ENCODE measurements around the gene TSPAN14. TPM values are rescaled to one million over a fixed set of nuclear protein-coding genes. Genes with fewer than 3 reads are reported as not detected.
A peak's percentile ranks its signal among the peaks of the same experiment; 100 is the strongest.

TSPAN14 gene
- total and polyA plus RNA-seq, 2 of the 8 experiments (the other 6 are each of a cell fraction or from before 2014, with no cell fraction given), result 47.4 to 57.8 TPM

DNA sequence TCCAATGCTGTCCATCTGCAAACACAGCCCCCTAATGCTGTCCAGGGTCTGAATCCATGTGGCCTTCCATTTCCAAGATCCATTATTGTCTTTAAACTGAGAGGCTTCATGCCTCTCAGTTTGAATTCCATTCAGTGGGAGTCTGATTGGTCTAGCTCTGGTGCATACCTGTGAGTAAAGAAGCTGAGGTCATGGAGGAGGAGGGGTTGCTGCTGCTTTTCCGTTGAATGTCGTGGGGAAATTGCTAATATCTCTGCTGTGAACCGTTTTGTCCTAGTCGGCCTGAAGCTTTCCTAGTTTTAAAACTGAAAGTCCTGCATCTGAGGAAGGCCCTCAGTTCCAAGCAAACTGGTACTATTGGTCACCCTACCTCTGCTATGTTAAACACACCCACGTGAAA, 101.3 kb downstream of the TSPAN14 start:
- peak overlapping the region; percentile 62; the same call in 1 of the 2 replicates for H2AFZ ChIP-seq (ENCODE audit: low read length)
- TF ChIP-seq SAP30 (IDR thresholded peaks at IDR 0.05; ENCODE audit: insufficient read depth, insufficient replicate concordance, low read length), result no peak
- TF ChIP-seq, protein P1, sequence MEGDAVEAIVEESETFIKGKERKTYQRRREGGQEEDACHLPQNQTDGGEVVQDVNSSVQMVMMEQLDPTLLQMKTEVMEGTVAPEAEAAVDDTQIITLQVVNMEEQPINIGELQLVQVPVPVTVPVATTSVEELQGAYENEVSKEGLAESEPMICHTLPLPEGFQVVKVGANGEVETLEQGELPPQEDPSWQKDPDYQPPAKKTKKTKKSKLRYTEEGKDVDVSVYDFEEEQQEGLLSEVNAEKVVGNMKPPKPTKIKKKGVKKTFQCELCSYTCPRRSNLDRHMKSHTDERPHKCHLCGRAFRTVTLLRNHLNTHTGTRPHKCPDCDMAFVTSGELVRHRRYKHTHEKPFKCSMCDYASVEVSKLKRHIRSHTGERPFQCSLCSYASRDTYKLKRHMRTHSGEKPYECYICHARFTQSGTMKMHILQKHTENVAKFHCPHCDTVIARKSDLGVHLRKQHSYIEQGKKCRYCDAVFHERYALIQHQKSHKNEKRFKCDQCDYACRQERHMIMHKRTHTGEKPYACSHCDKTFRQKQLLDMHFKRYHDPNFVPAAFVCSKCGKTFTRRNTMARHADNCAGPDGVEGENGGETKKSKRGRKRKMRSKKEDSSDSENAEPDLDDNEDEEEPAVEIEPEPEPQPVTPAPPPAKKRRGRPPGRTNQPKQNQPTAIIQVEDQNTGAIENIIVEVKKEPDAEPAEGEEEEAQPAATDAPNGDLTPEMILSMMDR (IDR thresholded peaks at IDR 0.05; ENCODE audit: control extremely low read depth in 1 of 3, insufficient read depth in 1 of 3, low read depth in 1 of 3, low read length in 3 of 3), result no peak
- no peak for TF ChIP-seq HDAC2 (IDR thresholded peaks at IDR 0.05; ENCODE audit: borderline replicate concordance in 1 of 2, low read depth in 2 of 2, low read length in 2 of 2)
- no peak for TF ChIP-seq KDM1A (IDR thresholded peaks at IDR 0.05; ENCODE audit: borderline replicate concordance, low read length)
- TF ChIP-seq CTBP2 (IDR thresholded peaks at IDR 0.05; ENCODE audit: borderline replicate concordance, insufficient read depth, insufficient read length, low read length), result no peak
- TF ChIP-seq CHD1 (IDR thresholded peaks at IDR 0.05; ENCODE audit: low read depth, low read length), result no peak
- no peak for TF ChIP-seq NRF1 (IDR thresholded peaks at IDR 0.05; ENCODE audit: low read depth, low read length)
- no peak for TF ChIP-seq PHF8 (conservative IDR thresholded peaks at IDR 0.05; ENCODE audit: low read depth, low read length)
- TF ChIP-seq SIN3A (conservative IDR thresholded peaks at IDR 0.05 in 1 of 2, IDR thresholded peaks at IDR 0.05 in 1 of 2; ENCODE audit: low read depth in 1 of 2, low read length in 2 of 2), result no peak
- TF ChIP-seq SP4 (IDR thresholded peaks at IDR 0.05; ENCODE audit: low read length), result no peak

More for the DNA sequence above, 101.3 kb downstream of the TSPAN14 start:
- WGBS, 2 experiments (ENCODE audit: extremely low coverage in 1 of 2, insufficient coverage in 1 of 2, insufficient read length in 1 of 2, insufficient replicate concordance in 2 of 2, low coverage in 1 of 2, low lambda C conversion rate in 2 of 2, missing lambda C conversion rate in 1 of 2), result 61% methylated on average over 5 of the region's 5 CpGs; no CpG with 5 or more reads in 1 of the 2 experiments
- Histone ChIP-seq H2BK5ac (ENCODE audit: low read depth, low read length) (no peak overlapping the region), H2BK12ac (ENCODE audit: low read depth, low read length) (no peak overlapping the region; the same call in 1 of the 2 replicates), H3K4me3 (ENCODE audit: extremely low read depth in 1 of 4, insufficient read depth in 2 of 4, low read depth in 3 of 4, low read length in 4 of 4) (no peak overlapping the region), H3K23ac (ENCODE audit: insufficient read length) (no peak overlapping the region), H3K27me3 (replicated peaks in 1 of 4; ENCODE audit: control insufficient read depth in 3 of 4, extremely low read depth in 1 of 4, insufficient read depth in 3 of 4, low read length in 3 of 4) (no peaks in the 10 kb centered on the region), H2BK20ac (ENCODE audit: low read length) (no peak overlapping the region), H2BK120ac (replicated peaks; ENCODE audit: low read depth, low read length) (no peak overlapping the region), H4K20me1 (replicated peaks in 1 of 2; ENCODE audit: control insufficient read depth in 1 of 2, insufficient read depth in 2 of 2, low read length in 2 of 2) (no peaks in the 10 kb centered on the region), H3K4me2 (ENCODE audit: insufficient read depth in 1 of 2, low read depth in 2 of 2, low read length in 2 of 2) (no peak overlapping the region), H2BK15ac (ENCODE audit: low read length) (no peak overlapping the region), H3K56ac (replicated peaks; ENCODE audit: insufficient read length, low read depth, low read length) (no peak overlapping the region), H3K9me3 (ENCODE audit: insufficient read depth in 2 of 2, low read depth in 1 of 2, low read length in 1 of 2) (no peaks in the 10 kb centered on the region), H3K4ac (replicated peaks; ENCODE audit: insufficient read length, low read depth, low read length) (no peak overlapping the region), H3K79me2 (ENCODE audit: control insufficient read depth in 1 of 2, insufficient read depth in 2 of 2, low read length in 2 of 2) (no peaks in the 10 kb centered on the region), H3K79me1 (ENCODE audit: low read depth, low read length) (no peaks in the 10 kb centered on the region; the same call in 1 of the 2 replicates), H4K5ac (ENCODE audit: insufficient read length, low read depth, low read length) (no peak overlapping the region), H3K18ac (ENCODE audit: extremely low read depth, low read length) (no peak overlapping the region; the same call in 1 of the 2 replicates), H3K14ac (ENCODE audit: insufficient read length) (no peak overlapping the region), H3K23me2 (ENCODE audit: low read depth, low read length) (no peaks in the 10 kb centered on the region), H3K27ac (ENCODE audit: low read depth, low read length) (no peak overlapping the region), H3K9ac (replicated peaks in 1 of 4; ENCODE audit: extremely low read depth in 1 of 4, low read depth in 3 of 4, low read length in 3 of 4) (no peak overlapping the region), H2AK5ac (ENCODE audit: low read depth, low read length) (no peak overlapping the region), H4K8ac (ENCODE audit: extremely low read depth, insufficient read depth, low read length) (no peak overlapping the region), H3K4me1 (replicated peaks in 1 of 4; ENCODE audit: control insufficient read depth in 3 of 4, insufficient read depth in 4 of 4, low read length in 3 of 4) (peaks cover 0 to 8% (median 3%) of the 10 kb centered on the region in 4 experiments; a peak in 5 of 7 replicates), H4K91ac (replicated peaks; ENCODE audit: insufficient read length, low read length) (no peak overlapping the region), H3K36me3 (ENCODE audit: control insufficient read depth in 2 of 4, insufficient read depth in 4 of 4, low read length in 3 of 4) (no peaks in the 10 kb centered on the region)
- DNase-seq (ENCODE audit: low read depth in 1 of 2, low spot score in 2 of 2) (peak in 1 of 2 experiments; percentile 37), FAIRE-seq (peak; percentile 7)
- ChIA-PET CTCF (ENCODE audit: partially characterized antibody) (interaction anchor here (0.6 to 2.4 kb wide), 3 partner anchors 41 to 859 kb away, joined by 3 to 8 read pairs (median 3); no protein-coding TSS in a partner anchor), POLR2A (ENCODE audit: partially characterized antibody) (no interaction called here)
